Fibroblast of peridontal ligament (primary cell): Measurements from ENCODE around the gene RIC1.
"Not testable (repeated sequence)": the region's sequence is repeated elsewhere in the genome, so short reads cannot be mapped to it uniquely, and the experiment has no call there.

Experiments used
- DNase-seq: peaks from one replicate; pipeline ENCODE4 v3.0.0-alpha.2; 2010; ENCODE audit errors: extremely low read depth

The RIC1 gene

GRCh38 chr9:5624655-5625054 is 4.3 kb upstream of the RIC1 start:
- DNase-seq = no peak

- peak; percentile 94 for DNase-seq
Measured at GRCh38 chr9:5626727-5627634, 1.9 kb upstream of the RIC1 start.

- DNase-seq = not testable (repeated sequence)
Measured at GRCh38 chr9:5627686-5628085, 1.2 kb upstream of the RIC1 start.

GRCh38 chr9:5628183-5628529 is 751 bp upstream of the RIC1 start:
- DNase-seq = no peak

- peak; percentile 8 for DNase-seq
Measured at GRCh38 chr9:5629312-5630080, 589 bp downstream of the RIC1 start.

GRCh38 chr9:5630081-5630507 is 1.2 kb downstream of the RIC1 start:
- peak; percentile 67 for DNase-seq

- DNase-seq = peak; percentile 25
Measured at GRCh38 chr9:5631026-5631425, 2.1 kb downstream of the RIC1 start.

GRCh38 chr9:5632540-5632939 is 3.6 kb downstream of the RIC1 start:
- no peak for DNase-seq

- DNase-seq = peak; percentile 10
Measured at GRCh38 chr9:5633243-5633642, 4.3 kb downstream of the RIC1 start.

- no peak for DNase-seq
Measured at GRCh38 chr9:5635390-5635789, 6.5 kb downstream of the RIC1 start.

- DNase-seq = no peak
Measured at GRCh38 chr9:5639816-5640215, 10.9 kb downstream of the RIC1 start.

GRCh38 chr9:5642170-5642569 is 13.3 kb downstream of the RIC1 start:
- no peak for DNase-seq

- no peak for DNase-seq
Measured at GRCh38 chr9:5643005-5643624, 14.2 kb downstream of the RIC1 start.

GRCh38 chr9:5644501-5644900 is 15.6 kb downstream of the RIC1 start:
- no peak for DNase-seq

- no peak for DNase-seq
Measured at GRCh38 chr9:5646116-5646515, 17.2 kb downstream of the RIC1 start.

GRCh38 chr9:5650356-5651105 is 21.6 kb downstream of the RIC1 start:
- no peak for DNase-seq

- DNase-seq = no peak
Measured at GRCh38 chr9:5651246-5651645, 22.3 kb downstream of the RIC1 start.

GRCh38 chr9:5652821-5653220 is 23.9 kb downstream of the RIC1 start:
- peak; percentile 9 for DNase-seq

GRCh38 chr9:5662804-5663203 is 33.9 kb downstream of the RIC1 start:
- not testable (repeated sequence) for DNase-seq

- no peak for DNase-seq
Measured at GRCh38 chr9:5665059-5665458, 36.2 kb downstream of the RIC1 start.

GRCh38 chr9:5667391-5667790 is 38.5 kb downstream of the RIC1 start:
- no peak for DNase-seq

GRCh38 chr9:5670079-5670478 is 41.2 kb downstream of the RIC1 start:
- no peak for DNase-seq
